A673 (cell line): ENCODE results near the gene SLC6A12. TPM values are rescaled to one million over a fixed set of nuclear protein-coding genes. Genes with fewer than 3 reads are reported as not detected.

Experiments used
- BruUV-seq: library from RNA; stranded (reverse); fragments of 400-500 nt; replicated peaks from 2 replicates; lab custom pipeline; 2021; lab: Mats Ljungman, UMichigan
- CTCF ChIA-PET: fragments of 300-600 bp; sonication (Branson Sonifier 250); formaldehyde crosslinking; loops from one replicate; lab custom pipeline; 2022; ENCODE audit warnings: antibody characterized with exemption; lab: Charles Lee
- POLR2A ChIA-PET: fragments of 300-600 bp; sonication (Branson Sonifier 250); formaldehyde crosslinking; loops from one replicate; lab custom pipeline; 2022; ENCODE audit warnings: antibody characterized with exemption; ENCODE audit not compliant: low non-redundant PET; lab: Charles Lee
- DNase-seq: peaks from one replicate; pipeline ENCODE4 v3.0.0-alpha.2; 2015; ENCODE audit warnings: low spot score
- H3K27ac ChIP-seq: fragments of 200-600 bp; sonication (generic); 2 replicates; pipeline ENCODE4 v1.5.1; 2016; ENCODE audit warnings: mixed run types, low read depth, mild to moderate bottlenecking, mixed read lengths, antibody characterized with exemption, low read length; ENCODE audit not compliant: poor library complexity, severe bottlenecking
- H3K27me3 ChIP-seq: fragments of 200-600 bp; sonication (generic); replicated peaks from 2 replicates; pipeline ENCODE4 v1.6.1; 2017; ENCODE audit warnings: mixed run types, low read depth, mild to moderate bottlenecking, mixed read lengths, antibody characterized with exemption, low read length; ENCODE audit not compliant: insufficient read depth, poor library complexity
- H3K36me3 ChIP-seq: fragments of 200-600 bp; sonication (generic); 2 replicates; pipeline ENCODE4 v1.6.1; 2016; ENCODE audit warnings: mixed run types, mild to moderate bottlenecking, mixed read lengths, antibody characterized with exemption, low read length; ENCODE audit not compliant: insufficient read depth, poor library complexity, severe bottlenecking
- H3K4me1 ChIP-seq: fragments of 200-600 bp; sonication (generic); 2 replicates; pipeline ENCODE4 v1.6.1; 2017; ENCODE audit warnings: mixed run types, mild to moderate bottlenecking, mixed read lengths, antibody characterized with exemption, low read length; ENCODE audit not compliant: insufficient read depth, poor library complexity, severe bottlenecking
- H3K4me3 ChIP-seq: fragments of 200-600 bp; sonication (generic); 2 replicates; pipeline ENCODE4 v1.5.1; 2016; ENCODE audit warnings: low read depth, mixed run types, mild to moderate bottlenecking, mixed read lengths, low read length; ENCODE audit not compliant: poor library complexity, severe bottlenecking
- H3K9me3 ChIP-seq: fragments of 200-600 bp; sonication (generic); 2 replicates; pipeline ENCODE4 v1.6.1; 2016; ENCODE audit warnings: mixed run types, low read depth, mild to moderate bottlenecking, mixed read lengths, antibody characterized with exemption, low read length; ENCODE audit not compliant: poor library complexity, severe bottlenecking
- EZH2 ChIP-seq: fragments of 200-600 bp; sonication (generic); IDR thresholded peaks from 2 replicates; pipeline ENCODE4 v1.6.1; 2017; ENCODE audit warnings: borderline replicate concordance, low read depth, mild to moderate bottlenecking, mixed read lengths, antibody characterized with exemption, low read length; ENCODE audit not compliant: poor library complexity, severe bottlenecking
- intact Hi-C: fragments of 100-400 bp; cut with micrococcal nuclease; formaldehyde crosslinking; loops from one replicate; pipeline ENCODE4 v1.10.0; 2022; ENCODE audit not compliant: unreplicated experiment
- total RNA-seq: library from RNA; stranded (reverse); gene quantifications from 2 replicates; pipeline ENCODE4 v1.2.3, GENCODE V29; 2021
- TF ChIP-seq, protein P1 (sequence below): fragments of 300-800, 200-600 bp; sonication (generic); conservative IDR thresholded peaks from 2 replicates; pipeline ENCODE4 v1.5.1; 2017; ENCODE audit warnings: low read depth, mild to moderate bottlenecking, antibody characterized with exemption, low read length, moderate library complexity, mixed read lengths

SLC6A12 gene
- total RNA-seq, 1 experiment from 2014 or later = not detected

DNA sequence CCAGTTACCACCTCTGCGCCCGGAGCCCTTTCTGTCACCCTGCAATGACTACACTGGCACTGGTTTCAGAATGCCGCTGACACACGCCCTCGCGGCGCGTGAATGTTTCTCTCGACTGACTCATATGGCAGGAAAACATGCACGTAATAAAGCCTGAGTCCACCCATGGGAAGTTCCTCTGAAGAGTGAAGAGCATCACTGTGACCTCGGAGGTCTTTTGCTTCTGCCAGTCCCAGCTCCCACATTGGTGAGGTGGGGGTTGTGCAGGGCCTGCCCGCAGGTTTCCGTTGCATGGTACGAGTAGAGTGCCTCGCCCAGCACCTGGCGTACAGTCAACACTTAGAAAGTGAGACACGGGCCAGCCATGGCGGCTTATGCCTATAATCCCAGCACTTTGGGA is 11.1 kb upstream of the SLC6A12 start:
- Histone ChIP-seq H3K4me3 (no peak overlapping the region), H3K4me1 (no peaks in the 10 kb centered on the region), H3K9me3 (no peaks in the 10 kb centered on the region), H3K27me3 (no peaks in the 10 kb centered on the region), H3K27ac (no peak overlapping the region), H3K36me3 (no peaks in the 10 kb centered on the region)
- no peak for DNase-seq
- TF ChIP-seq EZH2 = no peak
- TF ChIP-seq, protein P1, sequence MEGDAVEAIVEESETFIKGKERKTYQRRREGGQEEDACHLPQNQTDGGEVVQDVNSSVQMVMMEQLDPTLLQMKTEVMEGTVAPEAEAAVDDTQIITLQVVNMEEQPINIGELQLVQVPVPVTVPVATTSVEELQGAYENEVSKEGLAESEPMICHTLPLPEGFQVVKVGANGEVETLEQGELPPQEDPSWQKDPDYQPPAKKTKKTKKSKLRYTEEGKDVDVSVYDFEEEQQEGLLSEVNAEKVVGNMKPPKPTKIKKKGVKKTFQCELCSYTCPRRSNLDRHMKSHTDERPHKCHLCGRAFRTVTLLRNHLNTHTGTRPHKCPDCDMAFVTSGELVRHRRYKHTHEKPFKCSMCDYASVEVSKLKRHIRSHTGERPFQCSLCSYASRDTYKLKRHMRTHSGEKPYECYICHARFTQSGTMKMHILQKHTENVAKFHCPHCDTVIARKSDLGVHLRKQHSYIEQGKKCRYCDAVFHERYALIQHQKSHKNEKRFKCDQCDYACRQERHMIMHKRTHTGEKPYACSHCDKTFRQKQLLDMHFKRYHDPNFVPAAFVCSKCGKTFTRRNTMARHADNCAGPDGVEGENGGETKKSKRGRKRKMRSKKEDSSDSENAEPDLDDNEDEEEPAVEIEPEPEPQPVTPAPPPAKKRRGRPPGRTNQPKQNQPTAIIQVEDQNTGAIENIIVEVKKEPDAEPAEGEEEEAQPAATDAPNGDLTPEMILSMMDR = no peak
- ChIA-PET POLR2A (no interaction called here), CTCF (no interaction called here)
- no TSS peak for BruUV-seq
- intact Hi-C loops = no loop called here

DNA sequence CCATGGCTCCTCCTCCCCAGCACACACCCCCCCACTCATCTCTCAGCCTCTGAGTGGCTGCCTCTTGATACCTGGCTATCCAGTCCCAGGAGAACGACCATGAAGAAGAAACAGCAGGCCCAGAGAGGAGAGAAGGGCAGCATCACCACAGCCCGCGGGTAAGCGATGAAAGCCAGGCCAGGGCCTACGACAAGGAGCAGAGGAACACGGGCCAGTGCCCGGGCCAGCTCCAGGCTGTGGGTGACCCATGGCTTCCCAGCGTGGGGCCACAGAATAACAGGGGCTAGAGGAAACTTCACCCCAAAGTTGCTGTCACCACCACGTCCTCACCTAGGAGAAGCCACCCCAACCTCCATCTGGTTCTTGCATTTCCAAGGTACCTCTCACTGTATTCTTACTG is 10.4 kb upstream of the SLC6A12 start:
- no peak for TF ChIP-seq EZH2
- TF ChIP-seq, protein P1 = no peak
- H3K27ac ChIP-seq = no peak overlapping the region
- H3K36me3 ChIP-seq = no peaks in the 10 kb centered on the region
- DNase-seq = no peak
- H3K4me3 ChIP-seq = no peak overlapping the region
- ChIA-PET CTCF (no interaction called here), POLR2A (no interaction called here)
- BruUV-seq = no TSS peak
- no peaks in the 10 kb centered on the region for H3K9me3 ChIP-seq
- no peaks in the 10 kb centered on the region for H3K4me1 ChIP-seq
- intact Hi-C loops = no loop called here
- H3K27me3 ChIP-seq = no peaks in the 10 kb centered on the region

DNA sequence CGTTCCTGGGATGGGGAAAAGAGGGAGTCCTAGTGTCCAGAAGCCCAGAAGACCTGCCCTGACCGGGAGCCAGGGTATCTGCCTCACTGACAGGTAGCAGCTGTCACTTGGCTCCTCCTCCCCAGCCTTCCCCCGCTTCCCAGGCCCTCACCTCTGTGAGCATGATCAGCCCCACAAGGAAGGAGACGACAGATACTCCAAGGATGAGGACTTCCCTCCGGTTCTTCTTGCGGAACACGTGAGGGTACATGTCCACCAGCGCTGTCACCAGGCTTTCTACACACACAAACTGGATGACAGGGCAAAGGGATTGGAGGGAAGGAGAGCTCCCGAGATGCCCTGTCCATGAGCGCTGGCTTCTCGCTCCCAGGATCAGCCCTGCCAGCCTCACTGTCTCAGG is 9.9 kb upstream of the SLC6A12 start:
- DNase-seq = no peak
- H3K27me3 ChIP-seq = no peaks in the 10 kb centered on the region
- no peak overlapping the region for H3K4me3 ChIP-seq
- no peaks in the 10 kb centered on the region for H3K9me3 ChIP-seq
- intact Hi-C loops = no loop called here
- no peak overlapping the region for H3K27ac ChIP-seq
- BruUV-seq = no TSS peak
- ChIA-PET POLR2A (no interaction called here), CTCF (no interaction called here)
- no peaks in the 10 kb centered on the region for H3K4me1 ChIP-seq
- TF ChIP-seq EZH2 = no peak
- H3K36me3 ChIP-seq = no peaks in the 10 kb centered on the region

DNA sequence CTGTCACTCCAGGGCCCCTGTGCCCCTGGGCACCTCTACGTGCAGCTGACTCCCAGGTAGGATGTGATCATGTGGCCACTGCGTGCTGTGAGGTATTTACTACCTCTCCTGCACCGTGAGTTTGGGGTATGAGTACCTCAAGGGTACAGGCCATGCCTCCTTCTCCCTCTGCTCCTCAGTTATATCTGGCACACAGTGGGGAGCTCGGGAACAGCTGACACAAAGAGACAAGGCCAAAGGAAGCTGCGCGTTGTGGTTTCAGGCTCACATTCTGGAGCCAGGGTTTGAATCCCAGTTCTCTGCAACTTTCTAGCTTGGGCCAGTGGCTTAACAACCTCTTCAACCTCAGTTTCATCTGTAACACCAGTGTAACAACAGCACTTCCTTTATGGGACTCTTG is 7.8 kb upstream of the SLC6A12 start:
- ChIA-PET POLR2A (no interaction called here), CTCF (no interaction called here)
- Histone ChIP-seq H3K9me3 (no peaks in the 10 kb centered on the region), H3K4me3 (no peak overlapping the region), H3K4me1 (no peaks in the 10 kb centered on the region), H3K27me3 (no peaks in the 10 kb centered on the region), H3K36me3 (no peaks in the 10 kb centered on the region), H3K27ac (no peak overlapping the region)
- TF ChIP-seq, protein P1 = no peak
- no peak for TF ChIP-seq EZH2
- no peak for DNase-seq
- BruUV-seq = no TSS peak
- intact Hi-C loops = no loop called here
